GM03348 (cell line): ENCODE data around the gene RBM33.

Source experiments
- DNase-seq: peaks from one replicate; pipeline ENCODE4 v3.0.0; 2012; ENCODE audit warnings: low spot score

RBM33 gene

GRCh38 chr7:155824227-155824886, 179.9 kb downstream of the RBM33 start:
- no peak for DNase-seq

- no peak for DNase-seq
These were observed 180.9 kb downstream of the RBM33 start for GRCh38 chr7:155825336-155825735.

DNA sequence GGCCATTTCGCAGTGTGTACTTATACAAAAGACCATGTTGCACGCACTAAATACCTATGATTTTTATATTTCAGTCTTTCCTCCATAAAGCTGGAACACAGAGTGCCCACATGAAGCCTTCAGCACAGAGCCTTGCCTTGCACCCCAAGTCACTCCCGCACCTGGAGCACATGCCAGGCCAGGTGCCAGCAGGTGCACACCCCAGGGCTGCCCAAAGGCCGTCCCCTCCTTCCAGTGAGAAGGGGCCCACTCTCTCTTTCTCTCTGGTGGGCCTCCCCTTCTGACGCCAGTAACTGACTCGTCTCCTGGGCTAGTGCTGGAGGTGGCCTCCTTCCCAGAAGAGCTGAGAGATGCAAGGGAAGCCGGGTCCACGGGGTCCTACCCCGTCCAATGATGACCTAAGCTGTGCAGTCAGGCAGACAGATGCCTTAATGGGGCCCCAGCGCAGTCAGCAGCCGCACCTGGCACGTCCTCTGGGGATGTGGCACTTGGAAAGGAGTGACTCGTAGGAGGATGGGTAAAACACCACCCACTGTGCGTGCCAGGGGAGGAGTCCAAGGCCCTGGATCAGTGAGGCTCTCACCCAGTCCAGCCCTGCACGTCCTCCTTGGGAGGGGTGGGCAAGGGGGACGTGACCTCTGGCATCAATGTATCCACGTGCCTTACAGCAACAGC, 185.5 kb downstream of the RBM33 start:
- DNase-seq = no peak
